Chondrocyte (in vitro differentiated cells): Measurements from ENCODE around the gene GP1BA. TPM values are rescaled to one million over a fixed set of nuclear protein-coding genes. Genes with fewer than 3 reads are reported as not detected.

Experiments
- DNase-seq: peaks from one replicate; pipeline ENCODE4 v3.0.0; 2021; ENCODE audit warnings: mixed read lengths, low spot score
- H3K27ac Mint-ChIP-seq: one replicate; pipeline ENCODE4 v1.8.0; 2021; ENCODE audit warnings: mild to moderate bottlenecking, moderate library complexity, mixed read lengths; ENCODE audit not compliant: unreplicated experiment
- H3K27me3 Mint-ChIP-seq: 2 replicates; pipeline ENCODE4 v1.8.0; 2021; ENCODE audit warnings: low read depth, mixed read lengths
- H3K36me3 Mint-ChIP-seq: 2 replicates; pipeline ENCODE4 v1.8.0; 2021; ENCODE audit warnings: low read depth, mixed read lengths
- H3K4me1 Mint-ChIP-seq: 2 replicates; pipeline ENCODE4 v1.8.0; 2021; ENCODE audit warnings: low read depth, mild to moderate bottlenecking, mixed read lengths
- H3K4me3 Mint-ChIP-seq: one replicate; pipeline ENCODE4 v1.8.0; 2021; ENCODE audit warnings: mild to moderate bottlenecking, moderate library complexity, mixed read lengths; ENCODE audit not compliant: unreplicated experiment
- H3K9me3 Mint-ChIP-seq: 2 replicates; pipeline ENCODE4 v1.8.0; 2021; ENCODE audit warnings: low read depth, mixed read lengths
- total RNA-seq: library from RNA; stranded (reverse); gene quantifications from 3 replicates; pipeline ENCODE4 v1.2.1, GENCODE V29; 2021
- TF ChIP-seq, protein P1 (sequence below): fragments of 200-600 bp; sonication (generic); IDR thresholded peaks from 2 replicates; pipeline ENCODE4 v1.5.0; 2021; ENCODE audit warnings: antibody characterized with exemption, mild to moderate bottlenecking, moderate library complexity

GP1BA gene
- total RNA-seq, 1 donor from 2014 or later, result not detected

DNA sequence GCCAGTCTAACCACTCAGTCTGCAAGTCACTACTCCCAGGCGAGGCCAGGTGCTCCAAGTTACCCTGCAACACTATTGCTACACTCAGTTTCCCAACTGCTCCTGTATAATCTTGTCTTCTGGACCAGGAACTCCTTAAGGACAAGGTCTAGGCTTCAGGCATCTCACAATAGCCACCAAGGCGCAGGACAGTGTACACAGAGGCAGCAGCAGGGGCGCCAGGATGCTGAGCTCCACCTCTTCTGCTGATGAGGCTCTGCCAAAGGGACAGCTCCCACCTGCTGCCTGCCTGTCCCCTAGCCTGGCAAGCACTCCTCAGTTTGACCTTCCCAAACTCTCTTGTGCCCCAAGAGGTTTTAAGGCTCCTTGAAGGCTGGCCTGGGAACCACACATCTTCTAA is 4.4 kb downstream of the GP1BA start:
- H3K36me3 Mint-ChIP-seq, result no peaks in the 10 kb centered on the region
- no peak overlapping the region for H3K4me3 Mint-ChIP-seq
- TF ChIP-seq, protein P1, sequence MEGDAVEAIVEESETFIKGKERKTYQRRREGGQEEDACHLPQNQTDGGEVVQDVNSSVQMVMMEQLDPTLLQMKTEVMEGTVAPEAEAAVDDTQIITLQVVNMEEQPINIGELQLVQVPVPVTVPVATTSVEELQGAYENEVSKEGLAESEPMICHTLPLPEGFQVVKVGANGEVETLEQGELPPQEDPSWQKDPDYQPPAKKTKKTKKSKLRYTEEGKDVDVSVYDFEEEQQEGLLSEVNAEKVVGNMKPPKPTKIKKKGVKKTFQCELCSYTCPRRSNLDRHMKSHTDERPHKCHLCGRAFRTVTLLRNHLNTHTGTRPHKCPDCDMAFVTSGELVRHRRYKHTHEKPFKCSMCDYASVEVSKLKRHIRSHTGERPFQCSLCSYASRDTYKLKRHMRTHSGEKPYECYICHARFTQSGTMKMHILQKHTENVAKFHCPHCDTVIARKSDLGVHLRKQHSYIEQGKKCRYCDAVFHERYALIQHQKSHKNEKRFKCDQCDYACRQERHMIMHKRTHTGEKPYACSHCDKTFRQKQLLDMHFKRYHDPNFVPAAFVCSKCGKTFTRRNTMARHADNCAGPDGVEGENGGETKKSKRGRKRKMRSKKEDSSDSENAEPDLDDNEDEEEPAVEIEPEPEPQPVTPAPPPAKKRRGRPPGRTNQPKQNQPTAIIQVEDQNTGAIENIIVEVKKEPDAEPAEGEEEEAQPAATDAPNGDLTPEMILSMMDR, result no peak
- no peaks in the 10 kb centered on the region for H3K27me3 Mint-ChIP-seq
- no peak for DNase-seq
- peaks cover 30% of the 10 kb centered on the region for H3K4me1 Mint-ChIP-seq
- no peaks in the 10 kb centered on the region for H3K9me3 Mint-ChIP-seq
- H3K27ac Mint-ChIP-seq, result no peak overlapping the region

DNA sequence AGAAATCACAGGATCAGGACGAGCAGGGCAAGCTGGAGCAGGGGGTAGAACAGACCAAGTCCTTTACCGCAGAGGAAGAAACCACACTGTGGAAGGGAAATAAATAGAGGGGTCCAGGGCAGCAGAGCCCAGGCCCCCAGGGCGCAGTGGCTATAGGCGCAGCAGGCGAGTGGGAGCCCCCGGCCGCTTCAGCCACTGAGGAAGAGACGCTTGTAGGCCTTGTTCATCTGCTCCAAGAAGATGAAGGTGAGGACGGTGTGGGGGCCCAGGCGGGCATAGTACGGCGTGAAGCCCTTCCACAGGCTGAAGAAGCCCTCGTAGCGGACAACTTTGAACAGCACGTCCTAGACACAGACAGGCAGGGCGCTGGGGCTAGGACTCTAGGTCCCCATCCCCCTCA is 5.5 kb downstream of the GP1BA start:
- no peaks in the 10 kb centered on the region for H3K9me3 Mint-ChIP-seq
- H3K36me3 Mint-ChIP-seq, result peaks cover 1% of the 10 kb centered on the region
- H3K27me3 Mint-ChIP-seq, result no peaks in the 10 kb centered on the region
- H3K4me1 Mint-ChIP-seq, result peaks cover 42% of the 10 kb centered on the region
- no peak for DNase-seq
- H3K4me3 Mint-ChIP-seq, result no peak overlapping the region
- no peak overlapping the region for H3K27ac Mint-ChIP-seq
- TF ChIP-seq, protein P1, result no peak

DNA sequence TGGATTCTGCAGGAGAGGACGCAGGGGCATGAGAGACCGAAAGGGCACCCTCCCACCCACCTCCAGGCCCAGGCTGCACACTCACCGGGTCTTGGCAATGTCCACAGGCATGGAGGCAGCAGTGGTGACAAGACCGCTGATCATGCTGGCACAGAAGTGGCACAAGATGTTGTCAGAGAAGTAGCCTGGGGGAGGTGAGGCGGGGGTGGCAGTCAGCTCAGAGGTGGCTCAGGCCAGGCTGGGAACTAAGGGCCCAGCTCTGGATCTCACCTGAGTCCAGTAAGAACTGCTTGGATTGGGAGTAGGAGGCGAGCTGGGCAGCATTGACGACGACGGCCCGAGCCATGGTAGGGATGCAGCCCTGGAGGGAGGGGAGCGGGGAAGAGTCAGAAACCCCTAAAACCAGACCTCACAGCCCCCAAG is 6.0 kb downstream of the GP1BA start:
- DNase-seq, result no peak
- Mint-ChIP-seq H3K36me3 (peaks cover 5% of the 10 kb centered on the region), H3K9me3 (no peaks in the 10 kb centered on the region), H3K27ac (no peak overlapping the region), H3K4me1 (peaks cover 47% of the 10 kb centered on the region), H3K4me3 (peak overlapping the region; percentile 88), H3K27me3 (no peaks in the 10 kb centered on the region)
- TF ChIP-seq, protein P1, result no peak

DNA sequence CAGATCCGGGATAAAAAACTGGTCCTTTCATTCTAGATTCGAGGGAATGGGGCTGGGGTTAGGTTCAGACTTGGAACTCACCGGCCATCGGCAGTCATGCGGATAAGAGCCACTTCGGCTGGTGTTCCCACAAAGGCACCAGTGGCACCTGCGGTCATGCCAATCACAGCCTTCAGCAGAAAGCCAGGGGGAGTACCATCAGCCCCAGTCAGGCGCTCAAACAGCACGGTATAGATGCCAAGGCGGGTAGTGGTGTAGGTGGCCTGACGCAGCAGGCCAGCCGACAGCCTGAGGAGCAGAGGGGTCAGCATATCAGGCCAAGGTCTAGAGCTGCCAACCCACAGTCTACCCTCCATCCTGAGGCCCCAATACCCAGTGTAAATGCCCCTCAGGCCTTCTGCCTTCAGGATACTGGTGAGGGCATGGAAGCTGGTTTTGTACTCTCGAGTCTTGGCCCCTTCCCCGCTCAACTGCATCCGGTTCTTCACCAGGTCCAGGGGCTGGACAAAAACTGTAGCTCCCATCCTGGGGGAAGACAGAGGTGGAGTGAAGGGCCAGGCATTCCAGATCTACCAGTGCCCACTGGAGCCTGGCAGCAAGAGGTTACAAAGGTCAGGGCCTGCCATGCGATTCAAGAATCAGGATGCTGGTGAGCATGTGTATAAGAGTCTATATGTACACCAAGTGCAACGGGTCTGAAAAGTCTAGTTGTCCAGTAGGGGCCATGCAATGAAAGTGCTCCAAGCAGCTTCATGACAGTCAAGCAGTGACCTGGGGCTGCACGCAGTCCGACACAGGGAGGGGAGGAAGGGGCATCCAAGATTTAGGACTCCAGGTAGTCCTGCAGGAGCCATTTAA is 6.8 kb downstream of the GP1BA start:
- H3K4me3 Mint-ChIP-seq, result peak overlapping the region; percentile 88
- H3K9me3 Mint-ChIP-seq, result no peaks in the 10 kb centered on the region
- peaks cover 6% of the 10 kb centered on the region for H3K36me3 Mint-ChIP-seq
- no peaks in the 10 kb centered on the region for H3K27me3 Mint-ChIP-seq
- peaks cover 50% of the 10 kb centered on the region for H3K4me1 Mint-ChIP-seq
- DNase-seq, result no peak
- TF ChIP-seq, protein P1, result no peak
- peak overlapping the region; percentile 79 for H3K27ac Mint-ChIP-seq

DNA sequence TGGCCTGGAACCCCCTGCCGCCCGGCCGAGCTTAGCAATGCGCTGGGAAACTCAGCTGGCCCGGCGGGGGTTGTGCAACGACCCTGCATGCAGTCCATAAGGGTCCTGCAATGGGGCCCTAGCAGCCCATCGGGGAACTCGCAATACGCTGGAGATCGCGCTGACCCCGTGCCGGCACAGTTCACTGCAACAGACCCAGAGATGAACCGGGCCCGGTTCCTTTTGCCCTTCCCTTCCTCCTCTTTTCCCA is 7.4 kb downstream of the GP1BA start:
- TF ChIP-seq, protein P1, result peak; percentile 8
- Mint-ChIP-seq H3K36me3 (peaks cover 6% of the 10 kb centered on the region), H3K4me3 (peak overlapping the region; percentile 88), H3K27me3 (no peaks in the 10 kb centered on the region), H3K9me3 (no peaks in the 10 kb centered on the region), H3K4me1 (peaks cover 50% of the 10 kb centered on the region), H3K27ac (peak overlapping the region; percentile 79)
- DNase-seq, result no peak
